ENCODE measurements around the gene PI4KB.
"Not testable (repeated sequence)": the region's sequence is repeated elsewhere in the genome, so short reads cannot be mapped to it uniquely, and the experiment has no call there.

Gene PI4KB

GRCh38 chr1:151327223-151327902 is at the start of gene PI4KB:
TSS of gene PI4KB (minus strand) at chr1:151327416. CDS start at chr1:151316481, 10,935 bp downstream.
- DNase-seq = peak; percentile 98

DNA sequence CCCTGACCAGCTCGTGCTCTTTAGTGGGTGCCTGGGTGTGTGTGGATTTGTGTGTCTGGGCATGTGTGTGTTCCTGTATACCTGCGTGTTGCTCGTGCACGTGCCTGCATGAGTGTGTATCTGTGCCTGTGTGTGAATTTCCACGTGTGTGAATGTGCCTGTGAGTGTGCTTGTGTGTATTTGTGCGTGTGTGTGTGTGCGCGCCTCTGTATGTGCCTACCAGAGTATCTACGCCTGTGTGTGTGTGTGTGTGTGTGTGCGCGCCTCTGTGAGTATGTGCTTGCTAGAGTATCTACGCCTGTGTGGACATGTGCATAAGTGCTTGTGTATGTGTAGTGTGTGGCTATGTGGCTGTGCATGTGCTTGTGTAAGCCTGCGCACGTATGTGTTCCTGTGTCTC is 46.0 kb upstream of the PI4KB start:
- no peak for DNase-seq

- DNase-seq = no peak
These were observed 45.1 kb upstream of the PI4KB start, which contains the start of gene SELENBP1 for GRCh38 chr1:151372058-151372934. TSS of gene SELENBP1 (minus strand) at chr1:151372705. CDS start at chr1:151372641, 64 bp downstream.

- no peak for DNase-seq
These were observed 44.3 kb upstream of the PI4KB start for GRCh38 chr1:151371370-151372057.

- DNase-seq = no peak
These were observed 43.1 kb upstream of the PI4KB start for GRCh38 chr1:151370211-151370911.

DNA sequence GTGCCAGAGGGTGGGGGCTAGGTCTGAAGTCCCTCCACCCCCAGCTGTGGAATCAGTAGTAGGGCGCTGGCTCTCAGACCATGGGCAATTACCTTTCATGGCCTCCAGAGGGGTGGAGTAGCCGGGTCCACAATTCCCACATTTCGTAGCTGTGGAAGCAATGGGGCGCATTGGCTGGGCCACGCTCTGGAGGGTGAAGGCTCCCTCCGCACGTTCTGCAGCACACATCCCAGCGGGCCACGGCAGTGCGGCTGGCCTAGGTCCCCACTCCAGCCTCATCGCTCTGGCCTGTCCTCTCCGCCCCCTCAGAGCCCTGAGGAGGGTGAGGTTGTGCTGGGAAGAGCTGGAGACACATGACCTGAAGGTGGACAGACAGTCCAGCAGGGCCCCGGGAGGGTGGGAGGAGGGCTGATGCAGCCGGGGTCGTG is 42.4 kb upstream of the PI4KB start:
- DNase-seq = no peak

- DNase-seq = no peak
These were observed 42.0 kb upstream of the PI4KB start for GRCh38 chr1:151369302-151369610.

DNA sequence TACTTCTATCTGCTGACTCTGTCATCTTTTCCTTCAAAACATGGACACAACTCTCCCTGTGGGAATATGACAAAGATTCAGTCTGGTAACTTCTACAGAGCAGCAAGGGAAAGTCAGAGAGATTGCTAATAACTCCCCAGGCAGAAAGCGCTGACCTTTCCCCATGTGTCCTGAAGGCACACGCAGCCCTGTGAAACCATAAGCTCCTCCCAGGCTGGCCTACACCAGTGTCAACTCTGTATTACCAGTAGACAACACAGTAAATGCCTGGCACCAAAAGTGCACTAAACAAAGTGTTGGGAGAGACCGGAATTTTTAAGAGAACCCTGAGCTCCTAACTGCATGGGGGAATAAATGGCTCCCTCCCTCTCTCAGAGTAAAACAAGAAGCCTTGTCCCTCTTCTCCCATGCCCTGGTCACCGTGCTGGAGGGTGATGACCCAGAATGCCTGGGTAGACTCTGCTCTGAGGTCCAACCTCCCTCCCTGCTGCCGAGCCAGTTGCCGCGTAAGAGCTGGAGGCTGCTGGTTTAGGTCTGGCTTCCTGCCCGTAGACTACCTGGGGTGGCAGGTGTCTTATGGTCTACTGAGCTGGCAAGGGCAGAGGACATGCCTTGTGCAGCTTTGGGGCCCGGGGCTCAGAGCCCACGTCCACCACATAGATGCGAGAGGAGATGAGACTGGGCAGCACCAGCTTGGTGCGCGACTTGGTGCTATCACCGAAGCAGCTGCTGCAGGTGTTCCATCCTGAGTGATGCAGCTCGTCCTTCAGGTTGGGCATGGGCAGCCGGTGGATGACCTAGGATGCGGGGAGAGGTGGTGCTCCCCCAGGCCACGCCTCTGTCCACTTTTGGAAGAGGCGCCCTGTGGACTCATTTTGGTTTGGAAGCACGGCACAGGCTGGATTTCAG is 41.4 kb upstream of the PI4KB start:
- DNase-seq = no peak

DNA sequence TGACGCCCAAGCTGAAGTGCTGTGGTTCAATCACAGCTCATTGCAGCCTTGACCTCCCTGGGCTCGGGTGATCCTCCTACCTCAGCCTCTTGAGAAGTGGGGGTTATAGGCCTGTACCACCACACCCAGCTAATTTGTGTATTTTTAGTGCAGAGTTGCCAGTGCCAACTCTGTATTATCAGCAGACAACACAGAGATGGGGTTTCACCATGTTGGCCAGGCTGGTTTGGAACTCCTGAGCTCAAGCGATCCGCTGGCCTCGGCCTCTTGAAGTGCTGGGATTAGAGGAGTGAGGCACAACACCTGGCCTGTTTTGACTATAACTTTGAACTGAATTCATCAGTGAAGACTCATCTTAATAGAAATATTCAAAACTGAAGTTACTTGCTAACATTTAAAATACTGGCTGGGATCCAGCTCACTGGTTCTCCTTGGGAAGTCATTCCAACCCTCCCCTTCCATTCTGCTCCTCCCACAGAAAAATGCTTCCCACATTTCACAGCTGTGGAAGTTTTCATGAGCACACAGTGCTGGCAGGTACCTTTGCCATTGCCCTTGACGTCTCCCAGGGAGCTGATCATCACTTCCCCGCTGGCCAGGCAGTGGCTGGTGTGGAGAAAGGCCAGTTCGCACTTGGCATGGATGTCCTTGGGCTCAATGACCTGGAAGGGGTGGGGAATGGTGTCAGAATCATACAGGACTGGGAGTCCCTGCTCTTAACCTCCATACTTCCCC is 40.6 kb upstream of the PI4KB start:
- no peak for DNase-seq

DNA sequence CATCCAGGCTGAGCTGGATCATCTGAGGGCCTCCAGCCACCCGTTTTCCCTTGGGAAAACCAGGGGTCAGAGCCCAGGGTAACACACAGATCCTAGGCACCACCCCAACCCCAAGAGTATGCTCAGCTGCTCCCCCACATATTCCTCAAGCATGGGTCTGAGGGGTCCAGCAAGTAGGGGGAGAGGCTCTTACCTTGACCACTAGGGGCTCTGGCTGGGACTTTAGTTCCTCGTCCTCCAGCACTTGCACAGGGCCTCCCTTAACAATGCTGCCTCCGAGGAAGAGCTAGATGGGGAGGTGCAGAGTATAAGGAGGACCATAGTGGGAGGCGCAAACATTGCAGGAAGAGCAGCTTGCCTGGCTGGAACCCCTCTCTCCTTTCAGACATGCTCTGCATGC is 37.8 kb upstream of the PI4KB start:
- no peak for DNase-seq

DNA sequence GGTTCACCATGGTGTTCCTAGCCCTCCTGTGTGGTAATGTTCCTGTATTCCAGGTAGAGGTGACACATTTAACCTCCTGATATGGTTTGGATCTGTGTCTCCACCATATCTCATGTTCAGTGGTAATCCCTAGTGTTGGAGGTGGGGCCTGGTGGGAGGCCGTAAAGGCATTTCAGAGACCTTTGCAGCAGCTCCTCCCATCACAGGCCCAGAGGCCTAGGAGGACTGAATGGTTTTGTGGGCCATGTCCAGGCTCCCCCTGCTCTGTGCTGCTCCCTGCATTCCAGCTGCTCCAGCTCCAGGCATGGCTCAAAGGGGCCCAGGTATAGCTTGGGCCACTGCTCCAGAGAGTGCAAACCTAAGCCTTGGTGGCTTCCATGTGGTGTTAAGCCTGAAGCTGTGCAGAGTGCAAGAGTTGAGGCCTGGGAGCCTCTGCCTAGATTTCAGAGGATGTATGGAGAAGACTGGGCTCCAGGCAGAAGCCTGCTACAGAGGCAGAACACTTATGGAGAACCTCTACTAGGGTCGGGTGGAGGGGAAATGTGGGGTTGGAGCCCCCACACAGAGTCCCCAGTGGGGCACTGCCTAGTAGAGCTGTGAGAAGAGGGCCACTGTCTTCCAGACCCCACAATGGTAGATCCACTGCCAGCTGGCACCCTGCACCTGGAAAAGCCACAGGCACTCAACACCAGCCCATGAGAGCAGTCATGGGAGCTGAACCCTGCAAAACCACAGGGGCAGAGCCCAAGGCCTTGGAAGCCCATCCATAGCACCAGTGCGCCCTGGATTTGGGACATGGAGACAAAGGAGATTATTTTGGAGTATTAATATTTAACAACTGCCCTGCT is 35.3 kb upstream of the PI4KB start:
- no peak for DNase-seq

DNA sequence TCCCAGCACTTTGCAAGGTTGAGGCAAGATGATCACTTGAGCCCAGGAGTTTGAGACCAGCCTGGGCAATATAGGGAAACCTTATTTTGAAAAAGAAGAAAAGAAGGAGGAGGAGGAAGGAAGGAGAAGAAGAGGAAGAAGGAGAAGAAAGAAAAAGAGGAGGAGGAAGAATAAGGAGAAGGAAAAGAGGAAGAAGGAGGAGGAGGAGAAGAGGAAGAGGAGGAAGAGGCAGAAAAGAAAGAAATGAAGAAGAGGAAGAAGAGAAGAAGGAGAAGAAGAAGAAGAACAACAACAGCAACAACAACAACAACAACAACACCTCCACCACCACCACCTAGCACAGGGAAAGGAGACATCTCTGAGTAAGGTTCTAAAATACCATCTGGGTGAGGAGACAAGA is 34.7 kb upstream of the PI4KB start:
- no peak for DNase-seq

DNA sequence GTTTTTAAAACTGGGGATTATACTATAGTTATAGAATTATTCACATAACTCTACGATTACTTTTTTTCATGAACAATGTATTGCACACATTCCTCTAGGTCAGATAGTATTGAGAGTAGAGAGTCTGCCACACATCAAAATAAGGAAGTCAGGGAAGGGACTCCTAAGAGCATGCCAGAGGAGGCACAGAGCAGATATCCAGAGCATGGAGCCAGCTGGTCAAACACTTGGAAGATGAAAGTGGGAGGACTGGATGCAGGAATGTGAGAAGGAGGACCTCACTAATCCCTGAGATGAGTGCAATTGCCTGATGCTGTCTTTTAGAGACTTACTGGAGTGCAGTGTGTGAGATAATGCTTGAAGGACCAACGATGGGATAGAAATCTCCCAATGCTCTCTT is 29.5 kb upstream of the PI4KB start:
- no peak for DNase-seq

GRCh38 chr1:151352021-151352718 is 25.0 kb upstream of the PI4KB start:
- DNase-seq = no peak

DNA sequence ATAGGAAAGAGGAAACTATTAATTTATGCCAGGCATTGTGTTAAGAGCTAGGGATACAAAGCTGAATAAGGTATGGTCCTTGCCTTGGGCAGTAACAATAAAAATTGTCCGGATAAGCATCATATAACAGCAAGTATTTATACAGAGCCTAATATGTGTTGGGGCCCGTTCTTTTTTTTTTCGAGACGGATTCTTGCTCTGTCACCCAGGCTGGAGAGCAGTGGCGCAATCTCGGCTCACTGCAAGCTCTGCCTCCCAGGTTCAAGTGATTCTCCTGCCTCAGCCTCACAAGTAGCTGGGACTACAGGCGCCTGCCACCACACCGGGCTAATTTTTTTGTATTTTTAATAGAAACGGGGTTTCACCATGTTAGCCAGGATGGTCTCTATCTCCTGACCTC is 23.1 kb upstream of the PI4KB start:
- DNase-seq = not testable (repeated sequence)

- DNase-seq = no peak
These were observed 20.5 kb upstream of the PI4KB start for GRCh38 chr1:151347523-151348246.

DNA sequence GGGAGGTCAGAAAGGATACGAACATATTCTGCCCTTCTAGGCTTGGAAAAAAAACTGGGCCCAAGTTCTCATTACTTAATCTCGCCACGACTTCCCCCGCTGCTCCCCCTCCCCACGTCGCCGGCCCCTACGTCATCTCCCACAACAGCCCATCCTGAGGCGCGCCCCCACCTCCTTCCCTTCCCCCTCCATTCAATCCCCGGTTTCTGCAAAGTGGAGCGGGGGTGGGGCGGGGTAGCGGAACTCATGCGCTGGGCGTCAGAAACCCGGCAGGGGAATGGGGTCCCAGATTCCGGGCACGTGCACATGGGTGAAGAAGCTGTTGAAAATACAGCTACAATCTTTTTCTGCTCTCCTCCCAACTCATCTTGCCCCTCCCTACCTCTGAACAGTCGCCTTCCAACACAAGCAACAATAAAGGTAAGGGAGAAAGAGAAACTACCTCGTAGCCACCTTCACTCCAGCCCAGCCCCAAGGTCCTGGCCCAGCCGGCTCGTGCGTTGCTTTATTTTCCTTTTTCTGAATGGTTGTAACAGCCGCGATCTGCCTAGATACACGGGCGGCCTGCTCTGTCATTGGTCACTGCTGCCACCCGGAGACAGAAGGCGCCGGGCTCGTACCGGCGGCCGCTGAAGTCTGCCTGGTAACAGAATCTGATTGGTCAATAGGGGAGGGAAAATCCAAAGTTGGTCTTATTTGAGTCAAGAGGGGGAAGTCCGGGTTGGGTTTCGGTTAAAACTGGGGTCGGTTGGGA is 19.7 kb upstream of the PI4KB start, which contains the start of gene RFX5:
RFX5 (minus strand) TSS at position 484 of the 754 bp plus-strand sequence. CDS start 932 bp downstream, outside the sequence.
- DNase-seq = peak; percentile 99
